Measurements from ENCODE around the gene UBTD2.

UBTD2 gene

GRCh38 chr5:172166030-172166826 is 117.3 kb downstream of the UBTD2 start:
- DNase-seq, result no peak

- DNase-seq, result no peak
These were observed 118.1 kb downstream of the UBTD2 start for GRCh38 chr5:172165465-172165864.

- DNase-seq, result no peak
These were observed 118.8 kb downstream of the UBTD2 start for GRCh38 chr5:172164769-172165212.

GRCh38 chr5:172163346-172163745 is 120.2 kb downstream of the UBTD2 start:
- DNase-seq, result no peak

GRCh38 chr5:172162987-172163343 is 120.6 kb downstream of the UBTD2 start:
- DNase-seq, result no peak

GRCh38 chr5:172162323-172162986 is 121.1 kb downstream of the UBTD2 start:
- DNase-seq, result no peak

- no peak for DNase-seq
These were observed 123.1 kb downstream of the UBTD2 start for GRCh38 chr5:172160506-172160905.

All from stimulated activated CD4-positive, alpha-beta T cell treated with anti-CD3 and anti-CD28 coated beads, Interleukin-4, amount 100 ng/mL, for 4 hours (primary cell).